Measurements from ENCODE around the gene TOM1. TPM values are rescaled to one million over a fixed set of nuclear protein-coding genes. Genes with fewer than 3 reads are reported as not detected.
A peak's percentile ranks its signal among the peaks of the same experiment; 100 is the strongest.

The TOM1 gene
- total RNA-seq, 4 donors from 2014 or later = 96.6 to 175 (median 129) TPM

DNA sequence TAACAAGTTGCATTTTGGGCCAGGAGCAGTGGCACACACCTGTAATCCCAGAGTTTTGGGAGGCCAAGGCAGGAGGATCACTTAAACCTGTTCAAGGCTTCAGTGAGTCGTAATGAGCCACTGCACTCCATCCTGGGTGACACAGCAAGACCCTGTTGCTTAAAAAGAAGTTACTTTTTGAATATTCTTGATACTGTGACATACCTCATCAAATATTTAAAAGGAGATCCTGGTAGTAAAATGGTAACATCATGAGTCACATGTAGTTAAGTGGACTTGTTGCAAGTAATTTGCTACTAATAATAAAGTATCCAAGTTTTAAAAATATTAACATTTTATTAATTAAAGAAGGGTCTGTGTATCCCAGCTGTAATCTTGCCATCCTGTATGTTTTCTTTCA, 24.1 kb upstream of the TOM1 start:
- Histone ChIP-seq H3K4me3 (no peak overlapping the region), H3K9me3 (no peaks in the 10 kb centered on the region), H3K27ac (no peak overlapping the region), H3K4me1 (no peaks in the 10 kb centered on the region), H3K27me3 (no peaks in the 10 kb centered on the region), H3K36me3 (peaks cover 0 to 43% (median 0%) of the 10 kb centered on the region in 3 donors)
- DNase-seq = no peak
- no peak for TF ChIP-seq POLR2A (IDR thresholded peaks at IDR 0.05)
- TF ChIP-seq, protein P1, sequence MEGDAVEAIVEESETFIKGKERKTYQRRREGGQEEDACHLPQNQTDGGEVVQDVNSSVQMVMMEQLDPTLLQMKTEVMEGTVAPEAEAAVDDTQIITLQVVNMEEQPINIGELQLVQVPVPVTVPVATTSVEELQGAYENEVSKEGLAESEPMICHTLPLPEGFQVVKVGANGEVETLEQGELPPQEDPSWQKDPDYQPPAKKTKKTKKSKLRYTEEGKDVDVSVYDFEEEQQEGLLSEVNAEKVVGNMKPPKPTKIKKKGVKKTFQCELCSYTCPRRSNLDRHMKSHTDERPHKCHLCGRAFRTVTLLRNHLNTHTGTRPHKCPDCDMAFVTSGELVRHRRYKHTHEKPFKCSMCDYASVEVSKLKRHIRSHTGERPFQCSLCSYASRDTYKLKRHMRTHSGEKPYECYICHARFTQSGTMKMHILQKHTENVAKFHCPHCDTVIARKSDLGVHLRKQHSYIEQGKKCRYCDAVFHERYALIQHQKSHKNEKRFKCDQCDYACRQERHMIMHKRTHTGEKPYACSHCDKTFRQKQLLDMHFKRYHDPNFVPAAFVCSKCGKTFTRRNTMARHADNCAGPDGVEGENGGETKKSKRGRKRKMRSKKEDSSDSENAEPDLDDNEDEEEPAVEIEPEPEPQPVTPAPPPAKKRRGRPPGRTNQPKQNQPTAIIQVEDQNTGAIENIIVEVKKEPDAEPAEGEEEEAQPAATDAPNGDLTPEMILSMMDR (IDR thresholded peaks at IDR 0.05) = no peak

DNA sequence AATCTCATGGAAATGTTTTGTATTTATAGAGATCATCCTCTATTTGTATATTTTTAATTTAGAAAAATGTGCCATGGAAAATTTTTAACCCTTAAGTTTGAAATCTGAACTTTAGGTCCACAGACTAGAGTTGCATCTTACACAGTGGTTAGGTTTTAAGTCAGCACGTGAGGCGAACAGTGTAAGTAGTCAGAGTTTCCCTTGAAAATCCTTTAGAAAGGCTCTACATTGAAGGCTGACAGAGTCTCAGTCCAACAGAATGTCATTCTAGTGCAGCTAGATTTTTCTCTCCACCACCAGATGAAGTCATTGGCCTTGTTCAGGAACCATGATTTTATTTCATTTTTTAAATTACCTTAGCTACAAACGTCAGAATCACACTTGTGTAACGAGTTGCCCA, 23.7 kb upstream of the TOM1 start:
- H3K27me3 ChIP-seq = no peaks in the 10 kb centered on the region
- H3K27ac ChIP-seq = no peak overlapping the region
- DNase-seq = no peak
- no peaks in the 10 kb centered on the region for H3K9me3 ChIP-seq
- no peak overlapping the region for H3K4me3 ChIP-seq
- TF ChIP-seq, protein P1 (IDR thresholded peaks at IDR 0.05) = no peak
- TF ChIP-seq POLR2A (IDR thresholded peaks at IDR 0.05) = no peak
- H3K4me1 ChIP-seq = no peaks in the 10 kb centered on the region
- peaks cover 0 to 41% (median 0%) of the 10 kb centered on the region in 3 donors for H3K36me3 ChIP-seq

DNA sequence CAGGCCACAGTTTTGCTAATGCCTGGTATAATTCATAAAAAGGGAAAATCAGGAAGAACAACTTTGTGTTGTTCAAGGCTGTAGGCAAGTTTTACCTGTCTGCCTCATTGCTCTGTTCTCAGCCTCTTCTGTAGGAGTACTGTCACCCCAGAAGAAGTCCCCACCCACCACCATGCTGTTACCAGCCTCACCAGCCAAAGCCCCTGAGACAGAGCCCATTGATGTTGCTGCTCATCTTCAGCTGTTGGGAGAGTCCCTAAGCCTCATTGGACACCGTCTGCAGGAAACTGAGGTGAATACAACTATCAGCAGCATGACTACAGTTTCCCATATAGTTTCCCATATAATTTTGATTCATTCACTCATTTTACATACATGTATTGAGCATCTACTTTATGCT, 11.6 kb upstream of the TOM1 start:
- Histone ChIP-seq H3K4me1 (no peaks in the 10 kb centered on the region), H3K9me3 (no peaks in the 10 kb centered on the region), H3K27me3 (no peaks in the 10 kb centered on the region), H3K36me3 (peaks cover 0 to 88% (median 0%) of the 10 kb centered on the region in 3 donors), H3K27ac (no peak overlapping the region), H3K4me3 (no peak overlapping the region)
- TF ChIP-seq, protein P1 (IDR thresholded peaks at IDR 0.05) = no peak
- TF ChIP-seq POLR2A (IDR thresholded peaks at IDR 0.05) = no peak
- no peak for DNase-seq

DNA sequence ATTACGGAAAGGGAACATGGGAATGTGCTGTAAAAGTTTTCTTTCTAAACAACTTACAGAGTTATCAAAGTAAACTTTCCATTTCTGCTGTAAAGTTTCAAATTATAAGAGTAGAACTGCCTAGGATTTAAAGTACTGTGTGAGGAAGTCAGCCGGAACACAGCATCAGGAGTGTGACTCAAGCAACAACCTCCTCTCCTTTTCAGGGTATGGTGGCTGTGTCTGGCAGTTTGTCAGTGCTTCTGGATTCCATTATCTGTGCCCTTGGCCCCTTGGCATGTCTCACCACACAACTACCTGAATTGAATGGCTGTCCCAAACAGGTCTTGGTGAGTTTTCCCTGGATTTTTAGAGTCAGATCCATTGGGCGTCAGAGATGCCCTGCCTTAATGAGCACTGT, 6.9 kb upstream of the TOM1 start:
- Histone ChIP-seq H3K4me3 (no peak overlapping the region), H3K27me3 (no peaks in the 10 kb centered on the region), H3K9me3 (no peaks in the 10 kb centered on the region), H3K36me3 (peaks cover 0 to 65% (median 0%) of the 10 kb centered on the region in 3 donors), H3K4me1 (no peaks in the 10 kb centered on the region), H3K27ac (no peak overlapping the region)
- TF ChIP-seq, protein P1 (IDR thresholded peaks at IDR 0.05) = no peak
- no peak for TF ChIP-seq POLR2A (IDR thresholded peaks at IDR 0.05)
- no peak for DNase-seq

DNA sequence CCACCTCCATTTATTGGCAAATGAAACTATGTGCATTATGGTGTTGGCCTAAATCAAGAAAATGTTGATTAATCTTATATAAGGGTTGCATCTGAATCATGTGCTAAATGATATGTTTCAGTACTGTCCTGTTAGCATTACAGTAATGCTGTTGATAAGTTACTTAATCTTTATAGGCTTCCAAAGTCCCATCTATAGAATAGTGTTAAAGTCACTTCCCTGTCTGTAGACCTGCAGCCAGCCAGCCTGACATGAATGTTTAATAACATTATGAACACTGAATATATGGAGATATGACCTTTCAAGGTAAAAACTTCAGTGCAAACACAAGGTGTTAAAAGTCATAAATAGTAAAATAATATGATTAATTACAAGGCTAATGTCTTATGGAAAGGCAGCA, 3.6 kb upstream of the TOM1 start:
- Histone ChIP-seq H3K27me3 (no peaks in the 10 kb centered on the region), H3K9me3 (no peaks in the 10 kb centered on the region), H3K36me3 (peaks cover 0 to 35% (median 0%) of the 10 kb centered on the region in 3 donors), H3K4me1 (peaks cover 0 to 11% (median 5%) of the 10 kb centered on the region in 4 donors), H3K4me3 (no peak overlapping the region), H3K27ac (peak overlapping the region in 2 of 4 donors; percentile 3 to 40)
- no peak for TF ChIP-seq POLR2A (IDR thresholded peaks at IDR 0.05)
- TF ChIP-seq, protein P1 (IDR thresholded peaks at IDR 0.05) = no peak
- DNase-seq = no peak

DNA sequence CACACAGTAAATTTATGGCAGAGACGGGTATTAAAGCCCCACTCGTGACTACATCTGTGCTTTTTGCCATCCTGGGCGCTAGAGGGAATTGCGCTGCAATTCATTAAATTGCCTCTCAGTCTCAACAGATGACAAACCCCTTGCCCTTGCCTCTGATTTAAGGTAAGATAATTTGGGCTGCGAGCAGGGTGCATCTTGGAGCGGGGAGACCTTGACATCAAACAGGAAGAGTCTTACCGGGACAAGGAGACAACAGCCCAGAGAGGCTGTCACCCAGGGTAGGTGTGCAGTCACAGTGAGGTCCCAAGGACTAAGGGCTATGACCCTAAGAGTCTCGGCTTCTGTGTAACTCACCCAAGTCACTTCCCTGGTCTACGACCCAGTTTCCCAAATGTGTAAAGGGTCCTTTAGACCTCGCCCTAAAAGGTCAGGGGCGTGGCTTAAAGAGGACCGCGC, 449 bp upstream of the TOM1 start:
- H3K36me3 ChIP-seq = peaks cover 0 to 13% (median 0%) of the 10 kb centered on the region in 3 donors
- H3K27me3 ChIP-seq = no peaks in the 10 kb centered on the region
- no peaks in the 10 kb centered on the region for H3K9me3 ChIP-seq
- peak overlapping the region; percentile 59 to 91 (median 78) for H3K4me3 ChIP-seq
- H3K4me1 ChIP-seq = peaks cover 0 to 22% (median 7%) of the 10 kb centered on the region in 4 donors
- peak overlapping the region; percentile 88 to 97 (median 94) for H3K27ac ChIP-seq
- DNase-seq = peak in 2 of 3 donors; percentile 21 to 58
- no peak for TF ChIP-seq POLR2A (IDR thresholded peaks at IDR 0.05)
- TF ChIP-seq, protein P1 (IDR thresholded peaks at IDR 0.05) = peak in 1 of 6 experiments; percentile 5

Data from Peyer's patch (tissue), 4 donors.